HCEC 1CT (cell line): ENCODE measurements around the gene GGA1.
"Not testable (repeated sequence)": the region's sequence is repeated elsewhere in the genome, so short reads cannot be mapped to it uniquely, and the experiment has no call there.

Experiments used
- DNase-seq: peaks from one replicate; pipeline ENCODE4 v3.0.0-alpha.2; 2017

Gene GGA1

DNA sequence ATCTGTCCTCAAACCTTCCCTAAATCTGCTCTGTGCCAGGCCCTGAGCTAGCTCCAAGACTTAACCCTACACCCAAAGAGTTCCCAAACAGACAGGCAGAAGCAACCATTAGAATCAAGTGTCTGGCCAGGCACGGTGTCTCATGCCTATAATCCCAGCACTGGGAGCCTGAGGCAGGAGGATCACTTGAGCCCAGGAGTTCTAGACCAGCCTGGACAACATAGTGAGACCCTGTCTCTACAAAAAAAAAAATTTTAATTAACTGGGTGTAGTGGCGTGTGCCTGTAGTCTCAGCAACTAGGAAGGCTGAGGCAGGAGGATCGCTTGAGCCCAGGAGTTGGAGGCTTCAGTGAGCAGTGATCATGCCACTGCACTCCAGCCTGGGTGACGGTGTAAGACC lies 47.9 kb downstream of the GGA1 start:
- DNase-seq: not testable (repeated sequence)

- DNase-seq: no peak
Measured at GRCh38 chr22:37657590-37658132, 49.0 kb downstream of the GGA1 start.

- DNase-seq: peak; percentile 100
Measured at GRCh38 chr22:37658133-37659065, 49.8 kb downstream of the GGA1 start, which contains the start of gene PDXP. Gene PDXP, plus strand, starts transcription at chr22:37658723. Its CDS starts 60 bp downstream, at chr22:37658783.

- no peak for DNase-seq
Measured at GRCh38 chr22:37659066-37659896, 50.6 kb downstream of the GGA1 start.

GRCh38 chr22:37659897-37660708 lies 51.5 kb downstream of the GGA1 start:
- no peak for DNase-seq

GRCh38 chr22:37660709-37661045 lies 52.0 kb downstream of the GGA1 start:
- no peak for DNase-seq

DNA sequence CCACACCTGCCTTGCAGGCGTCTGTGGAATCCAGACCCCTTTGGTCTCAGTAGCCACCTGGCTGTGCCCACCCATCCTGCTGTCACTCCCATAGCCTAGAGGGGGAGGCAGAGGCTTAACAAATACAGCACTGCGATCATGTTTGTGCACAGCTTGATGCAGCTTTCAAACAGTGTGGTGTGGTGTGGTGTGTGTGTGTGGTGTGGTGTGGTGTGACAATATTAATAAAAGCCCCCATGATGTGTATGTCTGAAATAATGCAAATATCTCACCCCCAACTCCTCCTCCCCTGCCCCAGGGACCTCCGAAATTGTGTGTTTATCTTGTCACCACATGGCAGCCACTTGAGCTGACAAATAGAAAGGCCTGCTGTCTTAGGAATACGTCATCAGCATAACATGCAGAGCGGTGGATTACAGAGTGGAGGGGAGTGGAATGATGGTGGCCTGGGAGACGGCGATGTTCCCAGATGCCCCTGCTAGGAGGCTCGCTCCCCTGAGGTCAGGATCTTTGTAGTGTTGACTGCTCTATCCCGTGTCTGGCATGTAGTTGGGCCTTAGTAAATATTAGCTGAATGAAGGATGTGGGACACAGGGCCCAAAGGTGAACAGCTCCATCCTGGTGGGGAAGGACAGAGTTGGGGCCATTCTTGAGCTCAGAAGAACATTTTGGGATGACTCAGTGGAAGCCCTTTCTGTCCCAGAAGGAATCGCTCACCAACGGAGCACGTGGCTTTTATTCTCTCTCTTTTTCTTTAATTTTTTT lies 52.7 kb downstream of the GGA1 start:
- peak; percentile 69 for DNase-seq

GRCh38 chr22:37662039-37662438 lies 53.4 kb downstream of the GGA1 start:
- no peak for DNase-seq

DNA sequence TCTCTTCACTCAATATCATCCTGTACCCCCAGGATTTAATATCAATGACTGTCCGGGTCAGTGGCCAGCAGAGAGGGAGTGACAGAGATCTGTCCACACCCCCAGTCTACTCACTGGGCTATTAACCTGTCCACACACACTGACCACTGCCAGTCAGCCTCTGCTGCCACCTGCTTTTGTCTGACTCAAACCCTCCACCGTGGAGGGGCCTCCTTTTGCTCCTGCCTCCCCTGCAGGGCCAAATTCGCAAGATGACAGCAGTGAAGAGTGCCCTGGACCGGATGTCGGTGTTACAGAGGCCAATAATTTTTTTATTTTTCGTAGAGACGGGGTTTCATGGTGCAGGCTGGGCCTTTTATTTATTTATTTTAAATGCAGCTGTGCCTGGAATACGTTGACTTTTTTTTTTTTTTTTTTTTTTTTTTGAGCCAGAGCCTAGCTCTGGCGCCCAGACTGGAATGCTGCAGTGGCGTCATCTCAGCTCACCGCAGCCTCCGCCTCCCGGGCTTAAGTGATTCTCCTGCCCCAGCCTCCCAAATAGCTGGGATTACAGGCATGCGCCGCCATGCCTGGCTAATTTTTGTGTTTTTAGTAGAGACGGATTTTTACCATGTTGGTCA lies 55.0 kb downstream of the GGA1 start:
- DNase-seq: peak; percentile 73

DNA sequence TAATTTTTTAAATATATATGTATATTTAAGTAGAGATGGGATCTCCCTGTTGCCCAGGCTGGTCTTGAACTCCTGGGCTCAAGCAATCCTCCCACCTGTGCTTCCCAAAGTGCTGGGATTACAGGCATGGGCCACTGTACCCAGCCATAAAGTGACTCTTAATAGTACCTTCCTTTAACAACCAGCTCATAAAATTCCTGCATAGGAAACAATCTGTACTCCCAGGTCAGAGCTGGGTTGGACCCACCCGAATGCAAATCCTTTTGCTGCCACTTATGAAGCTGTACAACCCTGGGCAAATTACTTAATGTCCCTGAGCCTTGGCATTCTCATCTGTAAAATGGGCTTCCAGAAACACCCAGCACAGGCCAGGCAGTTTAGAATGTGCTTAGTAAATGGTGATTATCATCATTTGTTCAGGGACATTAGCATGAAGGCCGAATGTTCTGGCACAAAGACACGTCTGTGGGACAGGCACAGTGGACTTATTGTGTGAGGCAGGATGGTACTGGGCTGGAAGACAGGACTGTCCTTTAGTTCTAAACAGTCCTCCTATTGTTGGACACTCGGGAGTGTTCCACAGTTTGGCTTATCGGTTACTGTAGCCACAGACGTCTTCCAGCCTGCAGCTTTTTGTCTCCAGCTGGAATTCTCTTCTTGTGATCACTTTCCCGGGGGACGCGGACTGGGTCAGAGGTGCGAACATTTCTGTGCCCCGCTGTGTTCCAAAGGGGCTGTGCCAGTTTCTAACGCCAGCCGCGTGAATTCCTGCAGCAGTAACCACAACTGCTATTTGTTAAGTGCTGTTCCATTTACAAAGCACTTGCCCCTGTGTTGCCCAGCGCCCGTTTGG lies 55.8 kb downstream of the GGA1 start:
- DNase-seq: no peak

DNA sequence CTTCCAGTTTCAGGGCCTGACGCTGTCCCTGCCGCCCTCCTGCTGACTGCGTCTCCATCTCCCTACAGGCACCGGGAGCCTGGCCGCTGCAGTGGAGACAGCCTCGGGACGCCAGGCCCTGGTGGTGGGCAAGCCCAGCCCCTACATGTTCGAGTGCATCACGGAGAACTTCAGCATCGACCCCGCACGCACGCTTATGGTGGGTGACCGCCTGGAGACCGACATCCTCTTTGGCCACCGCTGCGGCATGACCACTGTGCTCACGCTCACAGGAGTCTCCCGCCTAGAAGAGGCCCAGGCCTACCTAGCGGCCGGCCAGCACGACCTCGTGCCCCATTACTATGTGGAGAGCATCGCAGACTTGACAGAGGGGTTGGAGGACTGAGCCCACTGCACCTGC lies 56.9 kb downstream of the GGA1 start:
- no peak for DNase-seq

DNA sequence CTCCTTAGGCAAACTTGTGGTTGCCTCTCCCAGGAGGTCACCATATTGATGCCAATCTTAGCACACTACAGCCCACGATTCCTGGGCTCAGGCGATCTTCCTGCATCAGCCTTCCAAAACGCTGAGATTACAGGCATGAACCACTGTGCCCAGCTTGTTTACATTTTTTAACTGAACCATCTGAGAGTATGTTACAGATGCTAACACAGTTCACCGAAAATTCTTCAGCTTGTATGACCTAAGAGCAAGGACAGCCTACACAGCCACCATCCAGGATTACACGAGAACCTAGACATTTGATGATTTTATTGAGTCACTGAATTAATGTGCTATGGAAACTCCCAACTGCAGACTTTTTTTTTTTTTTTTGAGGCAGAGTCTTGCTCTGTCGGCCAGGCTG lies 61.0 kb downstream of the GGA1 start:
- no peak for DNase-seq

- no peak for DNase-seq
Measured at GRCh38 chr22:37672206-37672919, 63.7 kb downstream of the GGA1 start.

GRCh38 chr22:37672920-37673455 lies 64.4 kb downstream of the GGA1 start:
- DNase-seq: no peak

DNA sequence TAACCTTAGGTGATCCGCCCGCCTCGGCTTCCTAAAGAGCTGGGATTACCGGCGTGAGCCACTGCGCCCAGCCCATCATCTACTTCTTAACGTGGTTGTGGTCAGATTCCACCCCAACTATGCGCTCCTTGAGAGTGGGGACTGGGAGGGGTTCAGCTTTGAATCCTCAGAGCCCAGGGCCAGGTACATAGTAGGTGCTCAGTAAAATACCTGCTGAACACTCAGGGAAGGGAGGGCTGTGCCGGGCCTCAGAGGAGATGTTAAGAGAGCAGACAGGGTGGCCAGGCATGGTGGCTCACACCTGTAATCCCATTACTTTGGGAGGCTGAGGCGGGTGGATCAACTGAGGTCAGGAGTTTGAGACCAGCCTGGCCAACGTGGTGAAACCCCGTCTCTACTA lies 65.6 kb downstream of the GGA1 start:
- no peak for DNase-seq

DNA sequence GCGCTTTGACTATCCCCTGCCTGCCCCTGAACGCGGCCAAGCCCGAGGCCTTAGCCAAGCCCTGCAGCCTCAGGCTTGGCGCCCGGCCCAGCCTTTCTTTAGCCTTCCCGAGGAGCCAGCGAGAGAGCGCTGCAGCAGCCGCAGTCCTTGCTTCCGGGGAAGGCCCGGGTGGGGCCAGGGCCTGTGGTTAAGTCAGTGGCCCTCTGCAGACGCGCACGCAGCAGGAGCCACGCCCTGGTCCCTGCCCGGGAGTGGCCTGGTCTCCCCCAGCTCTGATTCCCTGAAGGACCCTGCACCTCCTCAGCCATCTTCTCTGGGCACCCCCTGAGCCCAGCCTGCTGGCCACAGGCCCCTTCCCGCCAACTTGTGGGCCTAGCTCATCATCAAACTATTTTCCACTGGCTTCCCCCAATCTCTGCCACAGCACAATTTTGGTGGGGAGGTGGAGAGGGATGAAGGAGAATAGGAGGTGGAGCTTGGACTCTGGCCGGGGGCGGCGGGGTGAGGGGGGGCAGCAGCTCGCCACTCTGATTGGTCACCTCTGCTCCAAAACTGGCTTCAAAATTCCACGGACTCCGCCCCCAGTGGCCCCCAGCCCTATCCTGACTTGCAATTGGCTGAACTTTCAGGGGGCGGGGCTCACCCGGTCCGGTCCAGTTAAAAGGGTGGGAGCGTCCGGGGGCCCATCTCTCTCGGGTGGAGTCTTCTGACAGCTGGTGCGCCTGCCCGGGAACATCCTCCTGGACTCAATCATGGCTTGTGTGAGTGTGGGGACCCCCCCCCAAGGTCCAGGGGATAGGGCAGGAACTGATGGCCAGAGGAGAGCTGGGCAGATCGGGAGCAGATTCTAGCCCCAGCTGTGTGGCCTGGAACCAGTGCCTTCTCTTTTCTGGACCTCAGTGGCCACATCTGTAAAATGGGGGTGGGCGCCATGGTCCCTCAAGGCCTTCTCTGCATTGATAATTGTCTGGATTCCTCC lies 66.6 kb downstream of the GGA1 start, which contains the start of gene LGALS1:
TSS of gene LGALS1 (plus strand) at position 686 of the 979 bp plus-strand sequence. CDS start at position 753, 67 bp downstream.
- DNase-seq: peak; percentile 97

DNA sequence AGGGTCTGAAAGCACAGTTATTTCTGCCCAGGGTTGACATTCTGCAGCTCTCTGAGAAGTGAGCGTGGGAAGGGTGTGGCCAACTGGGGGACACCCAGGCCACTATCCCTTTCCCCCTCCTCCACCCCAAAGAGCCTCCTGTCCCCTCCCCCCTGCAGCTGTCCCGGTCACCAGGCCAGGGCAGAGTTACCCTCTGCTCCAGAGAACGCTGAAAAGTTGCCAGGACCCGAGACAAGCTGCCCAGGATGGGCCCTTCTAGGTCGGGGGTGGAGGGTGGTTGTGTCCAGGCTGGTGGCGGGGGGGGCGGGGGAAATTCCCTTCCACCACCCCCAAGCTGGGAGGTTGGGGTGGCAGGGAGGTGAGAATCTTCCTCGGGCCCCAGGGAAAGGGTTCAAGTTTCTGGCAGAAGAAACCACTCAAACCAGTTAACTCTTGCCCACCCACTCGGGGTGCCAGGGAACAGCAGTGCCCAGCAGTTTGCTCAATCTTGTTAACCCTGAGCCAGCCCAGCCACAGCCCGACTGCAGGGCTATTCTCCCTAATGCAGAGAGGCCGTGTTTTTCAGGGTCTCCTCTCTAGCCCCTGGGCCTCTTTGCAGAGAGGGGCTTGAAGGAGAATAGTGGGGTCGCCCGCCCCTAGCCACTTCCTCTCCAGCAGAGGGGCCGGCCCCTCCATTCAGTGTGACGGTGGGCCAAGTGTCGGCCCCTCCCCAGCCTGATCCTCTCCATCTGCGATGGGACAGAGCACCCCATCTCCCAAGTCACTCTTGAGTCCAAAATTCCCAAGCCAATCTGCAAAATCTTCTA lies 67.5 kb downstream of the GGA1 start:
- peak; percentile 28 for DNase-seq
